Endothelial cell of umbilical vein (primary cell): ENCODE measurements around the gene MAP2K4. TPM values are rescaled to one million over a fixed set of nuclear protein-coding genes. Genes with fewer than 3 reads are reported as not detected.

Source experiments
- BruUV-seq: library from RNA; stranded (reverse); fragments of 400-500 nt; replicated peaks from 2 replicates; lab custom pipeline; 2021; lab: Mats Ljungman, UMichigan
- CTCF ChIA-PET: fragments of 300-600, 350-600 bp; sonication (Branson Sonifier 250); formaldehyde crosslinking; loops from one replicate; lab custom pipeline; 2021; ENCODE audit warnings: antibody characterized with exemption, inconsistent platforms; lab: Charles Lee
- POLR2A ChIA-PET: fragments of 300-600, 350-600 bp; sonication (Branson Sonifier 250); formaldehyde crosslinking; loops from one replicate; lab custom pipeline; 2021; ENCODE audit warnings: antibody characterized with exemption, inconsistent platforms; lab: Charles Lee
- DNase-seq: peaks from one replicate; pipeline ENCODE4 v3.0.0-alpha.2; 2011; ENCODE audit warnings: low read depth, low spot score
- FAIRE-seq: peaks from 2 replicates; lab custom pipeline; 2011; peaks lifted over from hg19 to GRCh38; lab: Jason Lieb, UNC
- H2AFZ ChIP-seq: 2 replicates; pipeline ENCODE4 v1.6.0; 2012; ENCODE audit warnings: low read depth, low read length, control low read depth, inconsistent platforms
- H3K27ac ChIP-seq: 2 replicates; pipeline ENCODE4 v1.5.1; 2011; ENCODE audit warnings: low read depth, mild to moderate bottlenecking, control low read depth, low read length, moderate library complexity; ENCODE audit not compliant: insufficient read depth
- H3K27me3 ChIP-seq, 2 experiments: 2 replicates each; pipeline versions ENCODE4 v1.6.0 to v1.6.1; 2011; ENCODE audit warnings: low read length in 2 of 2, mixed read lengths in 1 of 2; ENCODE audit not compliant: control insufficient read depth in 2 of 2, insufficient read depth in 2 of 2
- H3K36me3 ChIP-seq, 2 experiments: 2 replicates in 1 of 2; 3 replicates in 1 of 2; pipeline ENCODE4 v1.5.1; 2011; ENCODE audit warnings: low read length in 2 of 2, mild to moderate bottlenecking in 1 of 2, moderate library complexity in 1 of 2; ENCODE audit not compliant: control insufficient read depth in 2 of 2, insufficient read depth in 2 of 2; ENCODE audit errors: extremely low read depth in 1 of 2
- H3K4me1 ChIP-seq: 3 replicates; pipeline ENCODE4 v1.5.1; 2011; ENCODE audit warnings: mild to moderate bottlenecking, low read length; ENCODE audit not compliant: control insufficient read depth, insufficient read depth; ENCODE audit errors: extremely low read depth
- H3K4me2 ChIP-seq: 2 replicates; pipeline ENCODE4 v1.6.1; 2011; ENCODE audit warnings: low read length, control low read depth, mixed read lengths; ENCODE audit not compliant: insufficient read depth
- H3K4me3 ChIP-seq, 3 experiments: fragments of 200-600 bp in 1 of 3; sonication (generic), shearing (Covaris generic) in 1 of 3; replicated peaks in 1 of 3; 2 replicates each; pipeline ENCODE4 v1.5.1; 2011 to 2016; ENCODE audit warnings: control low read depth in 3 of 3, low read length in 3 of 3, mild to moderate bottlenecking in 2 of 3, inconsistent platforms in 1 of 3, low read depth in 1 of 3, moderate library complexity in 1 of 3; ENCODE audit not compliant: insufficient read depth in 1 of 3
- H3K79me2 ChIP-seq: 2 replicates; pipeline ENCODE4 v1.6.0; 2012; ENCODE audit warnings: low read length, inconsistent platforms; ENCODE audit not compliant: control insufficient read depth, insufficient read depth
- H3K9ac ChIP-seq: replicated peaks from 2 replicates; pipeline ENCODE3; 2011; ENCODE audit warnings: low read length, control low read depth; ENCODE audit not compliant: insufficient read depth; ENCODE audit errors: extremely low read depth
- H3K9me1 ChIP-seq: replicated peaks from 3 replicates; pipeline ENCODE4 v1.6.0; 2011; ENCODE audit warnings: mild to moderate bottlenecking, low read length; ENCODE audit not compliant: control insufficient read depth, insufficient read depth; ENCODE audit errors: extremely low read depth
- H3K9me3 ChIP-seq: replicated peaks from 2 replicates; pipeline ENCODE4 v1.5.1; 2012; ENCODE audit warnings: low read length, inconsistent platforms; ENCODE audit not compliant: control insufficient read depth, insufficient read depth
- H4K20me1 ChIP-seq: replicated peaks from 2 replicates; pipeline ENCODE3; 2011; ENCODE audit warnings: mild to moderate bottlenecking, low read length; ENCODE audit not compliant: control insufficient read depth, insufficient read depth; ENCODE audit errors: extremely low read depth
- EZH2 ChIP-seq: IDR thresholded peaks from 2 replicates; pipeline ENCODE4 v1.6.1; 2012; ENCODE audit warnings: borderline replicate concordance, low read depth, mild to moderate bottlenecking, moderate library complexity, low read length, inconsistent platforms; ENCODE audit not compliant: severe bottlenecking
- FOS ChIP-seq: IDR thresholded peaks from 2 replicates; pipeline ENCODE4 v1.6.1; 2011; ENCODE audit warnings: mild to moderate bottlenecking, low read length, moderate library complexity, borderline replicate concordance; ENCODE audit not compliant: insufficient read depth
- GATA2 ChIP-seq: IDR thresholded peaks from 2 replicates; pipeline ENCODE4 v1.7.0; 2011; ENCODE audit warnings: low read depth, mild to moderate bottlenecking, moderate library complexity, mixed read lengths, low read length; ENCODE audit not compliant: insufficient read length, insufficient read depth
- JUN ChIP-seq: IDR thresholded peaks from 2 replicates; pipeline ENCODE4 v1.6.1; 2011; ENCODE audit warnings: borderline replicate concordance, low read depth; ENCODE audit not compliant: insufficient read length, insufficient read depth
- MYC ChIP-seq: IDR thresholded peaks from one replicate; pipeline ENCODE4 v1.6.1; 2011; ENCODE audit warnings: mild to moderate bottlenecking, low read depth, low read length
- POLR2A ChIP-seq: IDR thresholded peaks from 2 replicates; pipeline ENCODE4 v1.6.1; 2012; ENCODE audit warnings: low read depth, mild to moderate bottlenecking, control low read depth, low read length
- POLR2AphosphoS5 ChIP-seq: IDR thresholded peaks from 2 replicates; pipeline ENCODE4 v1.6.1; 2012; ENCODE audit warnings: low read depth, mild to moderate bottlenecking, control low read depth, low read length, moderate library complexity; ENCODE audit not compliant: insufficient read depth
- dilution Hi-C: fragments of 300-500 bp; cut with MboI; formaldehyde crosslinking; loops from one replicate; pipeline ENCODE4 v1.15.0; 2019; ENCODE audit warnings: low sequenced_read_pairs; ENCODE audit not compliant: extremely low pct_ligation_motif_present
- intact Hi-C: fragments of 100-400 bp; cut with micrococcal nuclease; formaldehyde crosslinking; loops from one replicate; pipeline ENCODE4 v1.10.0; 2022
- polyA plus RNA-seq, 4 experiments: library from polyadenylated mRNA; depleted of rRNA in 3 of 4; stranded (reverse) in 3 of 4; unstranded in 1 of 4; fragments of >200 nt; gene quantifications; 2 replicates each; pipeline versions ENCODE4 v1.2.1 to v1.2.3, GENCODE V29; 2011 to 2012; ENCODE audit warnings: missing spikeins in 1 of 4
- total RNA-seq: library from RNA; stranded (reverse); gene quantifications from 2 replicates; pipeline ENCODE4 v1.2.3, GENCODE V29; 2021
- TF ChIP-seq, protein P1 (sequence below), 2 donors: IDR thresholded peaks; 1 replicate in 1 of 2; 2 replicates in 1 of 2; pipeline ENCODE4 v1.5.1; 2011; ENCODE audit warnings: low read length in 2 of 2, mild to moderate bottlenecking in 2 of 2, moderate library complexity in 2 of 2, control low read depth in 1 of 2, inconsistent platforms in 1 of 2, low read depth in 1 of 2; ENCODE audit not compliant: insufficient read depth in 1 of 2; ENCODE audit errors: extremely low read depth in 1 of 2
- TF ChIP-seq, protein P2 (sequence below): IDR thresholded peaks from 2 replicates; pipeline ENCODE4 v1.6.1; 2011; ENCODE audit not compliant: insufficient read depth, insufficient read length

The MAP2K4 gene
- total and polyA plus RNA-seq, 2 donors (not counting 3 experiments of a cell fraction or from before 2014, with no cell fraction given), result 8.6 to 17.5 TPM

DNA sequence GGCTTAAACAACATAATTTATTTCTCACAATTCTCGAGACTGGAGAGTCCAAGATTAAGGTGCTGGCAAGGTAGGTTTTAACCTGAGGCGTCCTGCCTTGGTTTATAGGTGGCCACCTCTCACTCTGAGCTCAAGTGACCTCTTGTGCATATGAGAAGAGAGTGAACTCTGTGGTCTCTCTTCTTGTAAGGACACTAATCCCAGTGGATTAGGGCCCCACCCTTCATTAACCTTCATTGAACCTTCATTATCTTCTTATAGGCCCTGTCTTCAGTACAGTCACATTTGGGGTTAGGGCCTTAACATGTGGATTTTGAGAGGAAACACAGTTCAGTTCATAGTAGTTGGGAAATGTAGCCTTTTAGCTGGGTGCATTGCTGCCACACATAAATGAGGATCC lies 57.1 kb downstream of the MAP2K4 start:
- Histone ChIP-seq H3K79me2 (no peaks in the 10 kb centered on the region), H3K27me3 (no peaks in the 10 kb centered on the region), H3K4me3 (no peak overlapping the region), H4K20me1 (peaks cover 2% of the 10 kb centered on the region), H3K9me3 (no peaks in the 10 kb centered on the region), H3K9me1 (no peaks in the 10 kb centered on the region), H3K4me1 (no peaks in the 10 kb centered on the region), H3K4me2 (no peak overlapping the region), H3K36me3 (peaks cover 0 to 4% of the 10 kb centered on the region in 2 experiments), H3K27ac (no peak overlapping the region), H3K9ac (no peak overlapping the region), H2AFZ (no peak overlapping the region)
- ChIA-PET CTCF (no interaction called here), POLR2A (no interaction called here)
- no TSS peak for BruUV-seq
- DNase-seq (no peak), FAIRE-seq (no peak)
- TF ChIP-seq POLR2A (no peak), JUN (no peak), MYC (no peak), EZH2 (no peak), GATA2 (no peak)
- TF ChIP-seq, protein P1, sequence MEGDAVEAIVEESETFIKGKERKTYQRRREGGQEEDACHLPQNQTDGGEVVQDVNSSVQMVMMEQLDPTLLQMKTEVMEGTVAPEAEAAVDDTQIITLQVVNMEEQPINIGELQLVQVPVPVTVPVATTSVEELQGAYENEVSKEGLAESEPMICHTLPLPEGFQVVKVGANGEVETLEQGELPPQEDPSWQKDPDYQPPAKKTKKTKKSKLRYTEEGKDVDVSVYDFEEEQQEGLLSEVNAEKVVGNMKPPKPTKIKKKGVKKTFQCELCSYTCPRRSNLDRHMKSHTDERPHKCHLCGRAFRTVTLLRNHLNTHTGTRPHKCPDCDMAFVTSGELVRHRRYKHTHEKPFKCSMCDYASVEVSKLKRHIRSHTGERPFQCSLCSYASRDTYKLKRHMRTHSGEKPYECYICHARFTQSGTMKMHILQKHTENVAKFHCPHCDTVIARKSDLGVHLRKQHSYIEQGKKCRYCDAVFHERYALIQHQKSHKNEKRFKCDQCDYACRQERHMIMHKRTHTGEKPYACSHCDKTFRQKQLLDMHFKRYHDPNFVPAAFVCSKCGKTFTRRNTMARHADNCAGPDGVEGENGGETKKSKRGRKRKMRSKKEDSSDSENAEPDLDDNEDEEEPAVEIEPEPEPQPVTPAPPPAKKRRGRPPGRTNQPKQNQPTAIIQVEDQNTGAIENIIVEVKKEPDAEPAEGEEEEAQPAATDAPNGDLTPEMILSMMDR (IDR thresholded peaks at IDR 0.05; ENCODE audit: extremely low read depth in 1 of 2, insufficient read depth in 1 of 2, low read depth in 1 of 2, low read length in 2 of 2), result no peak
- dilution Hi-C loops, result no loop called here
- intact Hi-C loops, result no loop called here

DNA sequence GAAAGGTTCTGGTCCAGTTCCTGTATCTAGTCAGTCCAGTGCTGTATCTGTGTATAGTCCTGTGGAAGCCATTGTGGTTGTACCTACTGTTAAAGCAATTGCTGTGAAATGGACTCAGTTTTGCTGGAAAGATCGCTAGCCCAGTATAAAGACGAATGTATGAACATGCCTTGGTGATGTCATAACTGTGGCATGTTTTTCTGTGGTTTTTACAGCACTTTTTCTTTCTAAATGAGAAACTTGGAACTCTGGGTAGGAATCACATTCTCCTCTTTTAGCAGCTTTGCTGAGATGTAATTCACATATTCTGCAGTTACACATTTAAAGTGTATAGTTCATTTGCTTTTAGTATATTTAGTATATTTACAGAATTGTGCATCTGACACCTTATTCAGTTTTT lies 58.1 kb downstream of the MAP2K4 start:
- POLR2A ChIA-PET, result no interaction called here
- Histone ChIP-seq H3K27ac (no peak overlapping the region), H4K20me1 (peaks cover 2% of the 10 kb centered on the region), H3K9me1 (no peaks in the 10 kb centered on the region), H3K36me3 (peaks cover 0 to 4% of the 10 kb centered on the region in 2 experiments), H3K27me3 (no peaks in the 10 kb centered on the region), H3K4me3 (no peak overlapping the region), H2AFZ (no peak overlapping the region), H3K9me3 (no peaks in the 10 kb centered on the region), H3K4me2 (no peak overlapping the region), H3K9ac (no peak overlapping the region), H3K4me1 (no peaks in the 10 kb centered on the region), H3K79me2 (no peaks in the 10 kb centered on the region)
- peak; percentile 31 for FAIRE-seq
- no peak for DNase-seq
- dilution Hi-C loops (no loop called here), intact Hi-C loops (no loop called here)
- no peak for TF ChIP-seq MYC
- TF ChIP-seq POLR2AphosphoS5, result no peak
- no peak for TF ChIP-seq GATA2
- TF ChIP-seq, protein P1 (IDR thresholded peaks at IDR 0.05; ENCODE audit: extremely low read depth in 1 of 2, insufficient read depth in 1 of 2, low read depth in 1 of 2, low read length in 2 of 2), result no peak
- TF ChIP-seq, protein P2, sequence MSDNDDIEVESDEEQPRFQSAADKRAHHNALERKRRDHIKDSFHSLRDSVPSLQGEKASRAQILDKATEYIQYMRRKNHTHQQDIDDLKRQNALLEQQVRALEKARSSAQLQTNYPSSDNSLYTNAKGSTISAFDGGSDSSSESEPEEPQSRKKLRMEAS, result no peak
- TF ChIP-seq FOS, result no peak
- TF ChIP-seq EZH2, result no peak
- no peak for TF ChIP-seq JUN
- no peak for TF ChIP-seq POLR2A
- CTCF ChIA-PET, result no interaction called here
- no TSS peak for BruUV-seq
